GM19025 (cell line): ENCODE measurements around the gene SOCS6.
A peak's percentile ranks its signal among the peaks of the same experiment; 100 is the strongest.
"Not testable (repeated sequence)": the region's sequence is repeated elsewhere in the genome, so short reads cannot be mapped to it uniquely, and the experiment has no call there.

Experiments used
- ATAC-seq: cut with Tn5 transposase; IDR thresholded peaks from one replicate; pipeline ENCODE4 v1.9.1; 2021; ENCODE audit warnings: mild to moderate bottlenecking, low read depth, moderate library complexity; ENCODE audit not compliant: unreplicated experiment

Gene SOCS6

GRCh38 chr18:70321616-70322015 lies 32.8 kb downstream of the SOCS6 start:
- no peak for ATAC-seq

- no peak for ATAC-seq
These were observed 33.5 kb downstream of the SOCS6 start for GRCh38 chr18:70322385-70322784.

- no peak for ATAC-seq
These were observed 34.1 kb downstream of the SOCS6 start for GRCh38 chr18:70322928-70323327.

GRCh38 chr18:70324897-70325296 lies 36.1 kb downstream of the SOCS6 start:
- no peak for ATAC-seq

- ATAC-seq, result no peak
These were observed 37.4 kb downstream of the SOCS6 start for GRCh38 chr18:70326255-70326654.

GRCh38 chr18:70328169-70328568 lies 39.3 kb downstream of the SOCS6 start:
- ATAC-seq, result no peak

GRCh38 chr18:70329071-70329470 lies 40.2 kb downstream of the SOCS6 start:
- no peak for ATAC-seq

GRCh38 chr18:70330887-70331286 lies 42.0 kb downstream of the SOCS6 start:
- ATAC-seq, result no peak

- ATAC-seq, result no peak
These were observed 42.7 kb downstream of the SOCS6 start for GRCh38 chr18:70331456-70332097.

- no peak for ATAC-seq
These were observed 43.8 kb downstream of the SOCS6 start for GRCh38 chr18:70332694-70333093.

GRCh38 chr18:70333316-70333715 lies 44.5 kb downstream of the SOCS6 start:
- ATAC-seq, result no peak

- no peak for ATAC-seq
These were observed 44.9 kb downstream of the SOCS6 start for GRCh38 chr18:70333757-70334156.

GRCh38 chr18:70334264-70334663 lies 45.4 kb downstream of the SOCS6 start:
- no peak for ATAC-seq

GRCh38 chr18:70334728-70335329 lies 46.0 kb downstream of the SOCS6 start:
- ATAC-seq, result no peak

- ATAC-seq, result no peak
These were observed 47.3 kb downstream of the SOCS6 start for GRCh38 chr18:70335892-70336726.

- ATAC-seq, result peak; percentile 49
These were observed 48.5 kb downstream of the SOCS6 start for GRCh38 chr18:70337139-70337972.

GRCh38 chr18:70338890-70339289 lies 50.0 kb downstream of the SOCS6 start:
- no peak for ATAC-seq

GRCh38 chr18:70339915-70340314 lies 51.1 kb downstream of the SOCS6 start:
- no peak for ATAC-seq

GRCh38 chr18:70348481-70348880 lies 59.6 kb downstream of the SOCS6 start:
- not testable (repeated sequence) for ATAC-seq

GRCh38 chr18:70349316-70349715 lies 60.5 kb downstream of the SOCS6 start:
- ATAC-seq, result no peak

GRCh38 chr18:70354080-70354479 lies 65.2 kb downstream of the SOCS6 start:
- no peak for ATAC-seq
